SK-N-SH treated with all-trans-retinoic acid at 6 μM for 48 hours (cell line): Measurements from ENCODE around the gene TLCD3A.
"Not testable (repeated sequence)": the region's sequence is repeated elsewhere in the genome, so short reads cannot be mapped to it uniquely, and the experiment has no call there.

Source experiments
- ATAC-seq: fragments of 200-7000 bp; cut with Tn5 transposase; 3 replicates; pipeline ENCODE4 v1.9.1; 2020; ENCODE audit warnings: mild to moderate bottlenecking, moderate library complexity
- ARNTL ChIP-seq: fragments of 450-650 bp; formaldehyde crosslinking; IDR thresholded peaks from 2 replicates; pipeline ENCODE4 v1.5.0; 2020; ENCODE audit warnings: low read depth, mild to moderate bottlenecking, moderate library complexity, borderline replicate concordance
- BACH2 ChIP-seq: fragments of 250-450 bp; sonication (Bioruptor Pico); IDR thresholded peaks from 2 replicates; pipeline ENCODE4 v1.9.0; 2021; ENCODE audit warnings: mild to moderate bottlenecking, borderline replicate concordance
- CREB5 ChIP-seq: fragments of 250-450 bp; sonication (Bioruptor Pico); IDR thresholded peaks from 2 replicates; pipeline ENCODE4 v1.5.1; 2020; ENCODE audit warnings: low read depth, mild to moderate bottlenecking, moderate library complexity
- CSDC2 ChIP-seq: fragments of 250-450 bp; sonication (Bioruptor Pico); IDR thresholded peaks from 2 replicates; pipeline ENCODE4 v1.5.0; 2020; ENCODE audit warnings: mild to moderate bottlenecking, moderate library complexity
- CSRNP3 ChIP-seq: fragments of 250-450 bp; sonication (Bioruptor Pico); IDR thresholded peaks from 2 replicates; pipeline ENCODE4 v1.5.1; 2021; ENCODE audit warnings: mild to moderate bottlenecking, moderate library complexity
- ESRRG ChIP-seq: fragments of 250-450 bp; sonication (Bioruptor Pico); IDR thresholded peaks from 2 replicates; pipeline ENCODE4 v1.6.1; 2021; ENCODE audit warnings: mild to moderate bottlenecking
- GLIS3 ChIP-seq: fragments of 250-450 bp; sonication (Bioruptor Pico); IDR thresholded peaks from 2 replicates; pipeline ENCODE4 v1.5.0; 2020; ENCODE audit warnings: mild to moderate bottlenecking, moderate library complexity
- ISL1 ChIP-seq: fragments of 250-450 bp; sonication (Bioruptor Pico); IDR thresholded peaks from 2 replicates; pipeline ENCODE4 v2.1.2; 2022; ENCODE audit warnings: mild to moderate bottlenecking, moderate library complexity
- OSR1 ChIP-seq: fragments of 250-450 bp; sonication (Bioruptor Pico); IDR thresholded peaks from 2 replicates; pipeline ENCODE4 v1.8.0; 2022; ENCODE audit warnings: moderate library complexity, mild to moderate bottlenecking, inconsistent platforms
- POU6F1 ChIP-seq: fragments of 250-450 bp; sonication (Bioruptor Pico); IDR thresholded peaks from 2 replicates; pipeline ENCODE4 v1.8.0; 2021; ENCODE audit warnings: low read depth, mild to moderate bottlenecking, moderate library complexity, borderline replicate concordance
- PPARA ChIP-seq: fragments of 250-450 bp; sonication (Bioruptor Pico); IDR thresholded peaks from 2 replicates; pipeline ENCODE4 v1.5.0; 2020; ENCODE audit warnings: mild to moderate bottlenecking, borderline replicate concordance
- RARB ChIP-seq: fragments of 250-450 bp; sonication (Bioruptor Pico); IDR thresholded peaks from 2 replicates; pipeline ENCODE4 v1.8.0; 2021; ENCODE audit warnings: mild to moderate bottlenecking, moderate library complexity
- SNAI2 ChIP-seq: fragments of 250-450 bp; sonication (Bioruptor Pico); IDR thresholded peaks from 2 replicates; pipeline ENCODE4 v1.5.0; 2020; ENCODE audit warnings: mild to moderate bottlenecking, moderate library complexity
- TCF4 ChIP-seq: fragments of 250-450 bp; sonication (Bioruptor Pico); IDR thresholded peaks from 2 replicates; pipeline ENCODE4 v1.8.0; 2021; ENCODE audit warnings: mild to moderate bottlenecking, moderate library complexity, borderline replicate concordance
- TOX ChIP-seq: fragments of 250-450 bp; sonication (Bioruptor Pico); IDR thresholded peaks from 2 replicates; pipeline ENCODE4 v1.8.0; 2021; ENCODE audit warnings: mild to moderate bottlenecking, moderate library complexity, borderline replicate concordance
- TSHZ2 ChIP-seq: fragments of 250-450 bp; sonication (Bioruptor Pico); IDR thresholded peaks from 2 replicates; pipeline ENCODE4 v1.5.0; 2020; ENCODE audit warnings: mild to moderate bottlenecking, moderate library complexity
- ZC3H10 ChIP-seq: fragments of 250-450 bp; sonication (Bioruptor Pico); IDR thresholded peaks from 2 replicates; pipeline ENCODE4 v1.5.1; 2021; ENCODE audit warnings: mild to moderate bottlenecking, moderate library complexity
- ZFP3 ChIP-seq: fragments of 250-450 bp; sonication (Bioruptor Pico); IDR thresholded peaks from 2 replicates; pipeline ENCODE4 v1.5.0; 2020; ENCODE audit warnings: mild to moderate bottlenecking, moderate library complexity
- ZFP30 ChIP-seq: fragments of 450-650 bp; formaldehyde crosslinking; IDR thresholded peaks from 2 replicates; pipeline ENCODE4 v1.5.0; 2022; ENCODE audit warnings: mild to moderate bottlenecking, moderate library complexity
- ZNF565 ChIP-seq: fragments of 450-650 bp; formaldehyde crosslinking; conservative IDR thresholded peaks from 2 replicates; pipeline ENCODE4 v1.5.0; 2020; ENCODE audit warnings: low read depth, mild to moderate bottlenecking, moderate library complexity
- ZNF70 ChIP-seq: fragments of 450-650 bp; formaldehyde crosslinking; IDR thresholded peaks from 2 replicates; pipeline ENCODE4 v1.5.0; 2020; ENCODE audit warnings: mild to moderate bottlenecking, moderate library complexity
- ZNF8 ChIP-seq: fragments of 450-650 bp; formaldehyde crosslinking; IDR thresholded peaks from 2 replicates; pipeline ENCODE4 v1.5.0; 2020; ENCODE audit warnings: mild to moderate bottlenecking, moderate library complexity
- TF ChIP-seq, protein P1 (sequence below): fragments of 250-450 bp; sonication (Bioruptor Pico); IDR thresholded peaks from 2 replicates; pipeline ENCODE4 v1.8.0; 2020; ENCODE audit warnings: mild to moderate bottlenecking, moderate library complexity, borderline replicate concordance

The TLCD3A gene

DNA sequence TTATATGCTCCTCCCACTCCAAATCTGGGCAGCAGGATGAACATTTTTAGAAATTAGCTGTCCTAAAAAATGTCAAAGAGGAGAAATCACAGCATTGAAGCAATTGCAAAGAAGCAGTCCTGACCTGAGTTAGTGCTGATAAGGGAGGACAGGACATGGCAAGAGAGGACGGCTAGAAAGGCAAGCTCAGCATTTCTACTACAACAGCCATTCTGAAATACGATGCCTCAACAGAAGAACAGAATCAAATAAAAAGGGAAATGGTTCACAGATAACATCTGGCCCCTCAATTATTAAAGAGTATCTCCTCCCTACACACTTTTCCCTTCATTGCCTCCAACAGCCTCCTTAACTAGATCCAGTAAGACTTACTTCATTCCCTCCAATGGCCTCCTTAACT is 36.0 kb upstream of the TLCD3A start:
- ATAC-seq, result no peak
- TF ChIP-seq, protein P1, sequence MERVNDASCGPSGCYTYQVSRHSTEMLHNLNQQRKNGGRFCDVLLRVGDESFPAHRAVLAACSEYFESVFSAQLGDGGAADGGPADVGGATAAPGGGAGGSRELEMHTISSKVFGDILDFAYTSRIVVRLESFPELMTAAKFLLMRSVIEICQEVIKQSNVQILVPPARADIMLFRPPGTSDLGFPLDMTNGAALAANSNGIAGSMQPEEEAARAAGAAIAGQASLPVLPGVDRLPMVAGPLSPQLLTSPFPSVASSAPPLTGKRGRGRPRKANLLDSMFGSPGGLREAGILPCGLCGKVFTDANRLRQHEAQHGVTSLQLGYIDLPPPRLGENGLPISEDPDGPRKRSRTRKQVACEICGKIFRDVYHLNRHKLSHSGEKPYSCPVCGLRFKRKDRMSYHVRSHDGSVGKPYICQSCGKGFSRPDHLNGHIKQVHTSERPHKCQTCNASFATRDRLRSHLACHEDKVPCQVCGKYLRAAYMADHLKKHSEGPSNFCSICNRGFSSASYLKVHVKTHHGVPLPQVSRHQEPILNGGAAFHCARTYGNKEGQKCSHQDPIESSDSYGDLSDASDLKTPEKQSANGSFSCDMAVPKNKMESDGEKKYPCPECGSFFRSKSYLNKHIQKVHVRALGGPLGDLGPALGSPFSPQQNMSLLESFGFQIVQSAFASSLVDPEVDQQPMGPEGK, result no peak
- TF ChIP-seq ZNF565 (CRISPR knock-in tag) (no peak), TCF4 (CRISPR knock-in tag) (0 out of 2 replicates have a peak, but pooled peaks have one; percentile 18), ESRRG (CRISPR knock-in tag) (no peak), OSR1 (CRISPR knock-in tag) (no peak), TSHZ2 (CRISPR knock-in tag) (peak; percentile 50; the same call in 1 of the 2 replicates), ARNTL (CRISPR knock-in tag) (no peak), ZFP3 (CRISPR knock-in tag) (no peak), BACH2 (no peak), CSRNP3 (no peak), ZFP30 (no peak), POU6F1 (no peak), TOX (CRISPR knock-in tag) (no peak), PPARA (CRISPR knock-in tag) (no peak), CREB5 (CRISPR knock-in tag) (no peak), ZC3H10 (no peak), GLIS3 (CRISPR knock-in tag) (no peak), ZNF8 (CRISPR knock-in tag) (no peak), ZNF70 (CRISPR knock-in tag) (no peak), RARB (CRISPR knock-in tag) (no peak), ISL1 (CRISPR knock-in tag) (0 out of 2 replicates have a peak, but pooled peaks have one; percentile 6), SNAI2 (CRISPR knock-in tag) (peak; percentile 65), CSDC2 (CRISPR knock-in tag) (no peak)

DNA sequence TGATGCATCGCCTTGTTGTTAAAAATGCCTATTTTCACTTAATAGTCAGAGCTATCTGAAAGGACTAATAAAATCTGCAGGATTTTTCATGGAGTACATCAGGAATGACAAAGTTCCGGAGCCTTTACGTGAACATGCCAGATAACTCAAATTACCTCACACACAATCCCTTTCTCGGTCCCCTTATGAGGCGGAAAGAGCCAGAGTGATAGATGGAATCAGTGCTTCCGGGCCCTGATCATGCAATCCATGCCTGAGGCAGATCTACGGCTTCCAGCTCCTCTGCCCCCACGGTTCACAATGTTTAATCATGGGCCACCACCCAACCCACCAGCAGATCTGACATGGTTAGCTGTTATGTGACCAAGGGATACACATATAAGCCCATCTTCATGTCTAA is 34.7 kb upstream of the TLCD3A start:
- TF ChIP-seq TSHZ2 (CRISPR knock-in tag) (0 out of 2 replicates have a peak, but pooled peaks have one; percentile 33), RARB (CRISPR knock-in tag) (no peak), SNAI2 (CRISPR knock-in tag) (peak; percentile 66; the same call in 1 of the 2 replicates), TCF4 (CRISPR knock-in tag) (peak; percentile 26; the same call in 1 of the 2 replicates)
- ATAC-seq, result no peak

DNA sequence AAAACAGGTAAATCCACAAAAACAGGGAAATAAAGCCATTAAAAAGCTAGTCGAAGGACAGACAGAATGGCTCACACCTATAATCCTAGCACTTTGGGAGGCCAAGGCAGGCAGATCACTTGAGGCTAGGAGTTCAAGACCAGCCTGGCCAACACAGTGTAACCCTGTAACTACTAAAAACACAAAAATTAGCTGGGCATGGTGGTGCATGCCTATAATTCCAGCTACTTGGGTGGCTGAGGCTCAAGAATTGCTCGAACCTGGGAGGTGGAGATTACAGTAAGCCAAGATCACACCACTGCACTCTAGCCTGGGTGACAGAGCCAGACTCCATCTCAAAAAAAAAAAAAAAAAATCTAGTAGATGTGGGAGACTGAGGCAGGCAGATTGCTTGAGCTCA is 34.3 kb upstream of the TLCD3A start:
- not testable (repeated sequence) for ATAC-seq
